ENCODE measurements around the gene SMIM29.
"Not testable (repeated sequence)": the region's sequence is repeated elsewhere in the genome, so short reads cannot be mapped to it uniquely, and the experiment has no call there.

The SMIM29 gene

DNA sequence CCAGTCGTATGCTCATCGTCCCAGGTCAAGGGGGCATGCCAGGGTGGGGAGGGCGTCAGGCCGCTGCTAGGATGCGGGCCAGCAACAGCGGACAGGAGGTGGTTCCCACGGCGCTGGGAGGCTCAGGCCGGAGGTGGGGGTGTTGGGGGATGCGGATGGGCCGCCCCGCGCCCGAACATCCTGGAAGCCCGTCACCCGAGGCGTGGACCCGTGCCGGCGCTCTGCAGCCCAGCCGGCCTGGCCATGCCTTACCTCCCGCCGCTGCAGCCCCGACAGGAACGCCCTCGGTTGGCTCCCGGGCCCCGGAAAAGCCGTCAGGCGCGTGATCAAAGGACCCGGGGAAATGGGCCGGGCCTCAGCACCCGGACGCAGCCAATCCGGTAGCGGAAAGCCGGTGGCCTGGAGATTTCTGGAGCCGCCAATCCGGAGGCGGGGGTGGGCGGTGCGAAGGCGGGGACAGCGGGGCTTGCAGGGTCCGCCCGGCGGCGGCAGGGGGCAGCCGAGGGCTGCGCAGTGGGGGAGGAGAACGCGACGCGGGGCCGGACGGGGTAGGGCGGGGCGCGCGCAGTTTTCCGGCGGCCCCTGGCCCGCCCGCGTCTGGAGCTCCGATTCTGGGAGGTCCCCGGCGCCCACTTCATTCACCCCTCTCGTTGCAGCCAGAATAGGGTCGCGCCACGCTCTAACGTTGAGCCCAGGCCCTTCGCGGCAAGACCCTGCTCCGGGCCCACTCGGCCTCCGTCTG is at the start of gene SMIM29:
Gene SMIM29, minus strand, starts transcription at position 280 of the 742 bp plus-strand sequence. CDS start 1,215 bp downstream, outside the sequence.
- peak; percentile 98 for DNase-seq

DNA sequence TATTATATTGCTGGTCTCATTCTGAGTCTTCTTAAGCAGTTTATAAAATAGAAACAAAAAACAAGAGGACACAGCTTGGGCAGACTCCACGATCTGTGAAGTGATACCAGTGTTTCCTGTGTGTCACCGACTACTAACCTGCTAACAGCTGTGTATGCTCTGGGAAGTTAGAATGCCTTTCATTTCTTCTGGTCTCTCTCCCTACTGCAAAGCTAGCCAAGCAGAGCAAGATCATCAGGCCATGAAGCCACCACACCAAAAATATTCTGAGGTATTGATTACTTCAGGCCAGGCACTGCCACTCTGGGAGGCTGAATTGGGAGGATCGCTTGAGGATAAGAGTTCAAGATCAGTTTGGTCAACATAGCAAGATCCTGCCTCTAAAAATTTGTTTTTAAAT is 46.9 kb upstream of the SMIM29 start:
- DNase-seq = no peak

DNA sequence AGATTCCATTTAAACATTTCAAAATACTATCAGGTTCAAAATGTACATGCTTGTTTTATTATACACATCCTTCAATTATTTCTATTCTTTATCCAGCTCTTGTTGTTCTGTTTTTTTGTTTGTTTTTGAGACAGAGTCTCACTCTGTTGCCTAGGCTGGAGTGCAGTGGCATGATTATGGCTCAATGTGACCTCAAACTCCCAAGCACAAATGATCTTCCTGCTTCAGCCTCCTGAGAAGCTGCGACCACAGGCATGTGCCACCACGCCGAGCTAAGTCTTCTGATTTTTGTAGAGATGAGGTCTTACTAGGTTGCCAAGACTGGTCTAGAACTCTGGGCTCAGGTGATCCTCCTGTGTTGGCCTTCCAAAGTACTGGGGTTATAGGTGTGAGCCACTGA is 44.1 kb upstream of the SMIM29 start:
- no peak for DNase-seq

DNA sequence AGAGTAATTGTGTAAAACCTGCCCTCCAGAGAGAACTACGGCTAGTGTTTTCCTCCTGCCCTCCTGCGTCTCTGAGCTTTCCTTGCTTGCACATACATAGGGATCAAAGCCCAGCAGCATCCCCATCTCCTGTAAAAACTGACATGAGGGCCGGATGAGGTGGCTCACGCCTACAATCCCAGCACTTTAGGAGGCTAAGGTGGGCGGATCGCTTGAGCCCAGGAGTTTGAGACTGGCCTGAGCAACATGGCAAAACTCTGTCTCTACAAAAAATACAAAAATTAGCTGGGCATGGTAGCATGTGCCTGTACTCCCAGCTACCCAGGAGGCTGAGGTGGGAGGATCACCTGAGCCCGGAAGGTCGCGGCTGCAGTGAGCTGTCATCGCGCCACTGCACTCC is 40.3 kb upstream of the SMIM29 start:
- DNase-seq = no peak

DNA sequence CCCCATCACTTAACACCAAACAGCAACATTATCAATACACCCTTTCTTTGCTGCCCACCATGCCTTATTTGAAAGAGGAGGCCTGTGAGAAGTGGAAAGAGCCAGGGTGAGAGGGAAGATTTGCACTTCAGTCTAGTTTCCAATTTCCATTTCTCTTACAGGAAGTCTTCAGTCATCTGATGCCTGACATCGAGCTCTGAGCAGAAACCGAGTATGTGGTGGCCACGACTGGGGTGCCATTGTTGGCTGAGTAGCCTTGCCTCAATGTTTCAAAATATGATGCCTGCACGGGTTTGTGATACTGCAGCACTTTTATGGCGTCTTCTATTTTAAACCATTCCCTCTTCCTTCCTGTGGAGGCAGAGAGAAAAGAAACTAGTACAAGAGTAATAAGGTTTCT is 39.8 kb upstream of the SMIM29 start:
- no peak for DNase-seq

DNA sequence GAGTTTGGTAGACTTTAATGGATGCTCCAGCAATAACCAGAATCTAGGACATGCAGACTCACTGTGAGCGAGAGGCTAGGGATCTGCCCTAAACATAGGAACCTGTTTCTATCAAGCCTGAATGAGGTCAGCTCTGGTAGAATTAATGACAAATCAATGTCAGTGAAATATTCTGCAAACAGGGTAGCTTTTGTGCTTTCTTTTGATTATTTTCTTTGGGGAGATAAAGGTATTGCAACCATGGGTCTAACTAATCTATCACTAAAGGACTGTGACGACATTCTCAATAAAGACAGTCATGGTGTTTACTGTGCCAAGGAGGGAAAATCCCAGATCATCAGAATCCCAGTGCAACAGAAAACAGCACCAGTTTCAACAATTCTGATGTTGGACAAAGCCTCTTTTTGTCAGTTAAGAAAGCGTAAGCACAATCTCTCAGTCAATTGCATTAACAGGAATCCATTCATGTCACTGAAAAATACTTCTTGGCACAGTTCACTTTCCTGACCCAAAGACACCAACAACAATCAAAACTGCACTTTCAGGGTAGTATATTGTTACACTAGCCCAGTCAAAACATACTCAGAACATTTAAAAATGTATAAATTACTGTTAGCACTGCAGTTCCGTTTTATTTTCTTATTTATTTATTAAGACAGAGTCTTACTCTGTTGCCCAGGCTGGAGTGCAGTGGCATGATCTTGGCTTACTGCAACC is 36.8 kb upstream of the SMIM29 start:
- no peak for DNase-seq

DNA sequence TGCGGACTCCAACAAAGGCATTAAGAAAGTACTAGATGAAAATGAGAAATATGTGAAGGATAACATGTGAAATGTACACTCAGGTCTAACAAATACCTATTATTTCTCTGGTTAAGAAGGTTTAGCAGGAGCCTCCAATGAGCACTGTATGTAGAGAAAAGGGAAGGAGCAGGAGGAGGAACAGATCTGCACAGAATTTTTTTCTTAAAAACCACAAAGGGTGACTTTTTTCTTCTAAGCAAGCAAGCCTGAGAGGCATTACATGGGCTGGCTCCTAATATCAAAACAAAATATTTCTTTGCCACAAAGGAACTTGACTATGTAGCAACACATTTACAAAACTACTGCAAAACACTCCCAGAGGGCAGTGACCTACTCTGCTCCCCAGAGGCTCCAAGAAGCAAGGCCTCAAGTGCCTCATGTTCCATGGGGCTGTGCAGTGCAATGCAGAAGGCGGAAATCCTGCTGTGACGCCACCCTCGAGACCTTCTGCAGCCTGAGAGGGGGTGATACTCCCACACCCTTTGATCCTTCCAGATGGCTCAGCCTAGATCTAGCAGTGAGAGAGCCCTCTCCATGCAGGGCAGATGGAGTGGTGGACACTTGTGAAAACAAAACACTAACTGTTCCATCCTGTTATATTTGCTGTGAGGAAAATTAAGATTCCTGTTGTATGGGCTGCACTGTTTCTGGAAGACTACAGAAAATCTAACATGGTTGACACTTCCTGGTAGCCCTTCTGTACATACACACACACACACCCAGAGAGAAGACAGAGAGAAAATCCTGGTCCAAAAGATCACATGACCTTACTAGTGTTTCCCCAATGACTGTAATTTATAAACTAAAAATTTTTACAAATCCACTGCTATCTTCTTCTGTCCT is 36.0 kb upstream of the SMIM29 start:
- peak; percentile 11 for DNase-seq

DNA sequence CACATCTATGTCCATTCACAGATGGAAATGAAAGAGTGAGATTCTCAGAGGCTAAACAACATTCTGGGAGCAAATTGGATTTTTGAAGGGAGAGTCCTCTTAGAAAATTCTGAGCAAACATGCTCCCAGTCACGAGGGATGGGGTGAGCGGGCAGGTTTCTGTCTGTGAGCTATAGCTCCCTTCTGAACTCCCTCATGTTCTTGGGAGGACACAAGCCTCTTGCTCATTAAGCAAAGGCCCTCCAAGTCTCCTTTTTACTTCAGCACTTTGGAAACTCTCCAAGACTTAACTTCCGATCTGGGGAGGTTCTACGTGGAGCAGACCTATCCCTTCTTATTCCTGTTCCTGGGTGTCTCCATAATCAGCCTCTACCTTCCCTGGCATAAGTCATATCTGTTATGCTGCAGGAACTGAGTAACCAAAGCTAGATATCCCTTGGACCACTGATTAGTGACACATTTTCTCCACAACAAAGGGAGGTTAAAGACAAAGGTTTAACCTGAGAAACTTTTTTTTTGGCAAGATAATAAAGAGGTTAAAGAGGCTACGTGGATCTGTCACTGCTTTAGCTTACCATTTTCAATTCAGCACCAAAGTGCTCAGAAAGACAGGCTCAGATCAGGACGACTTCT is 33.0 kb upstream of the SMIM29 start:
- DNase-seq = no peak

DNA sequence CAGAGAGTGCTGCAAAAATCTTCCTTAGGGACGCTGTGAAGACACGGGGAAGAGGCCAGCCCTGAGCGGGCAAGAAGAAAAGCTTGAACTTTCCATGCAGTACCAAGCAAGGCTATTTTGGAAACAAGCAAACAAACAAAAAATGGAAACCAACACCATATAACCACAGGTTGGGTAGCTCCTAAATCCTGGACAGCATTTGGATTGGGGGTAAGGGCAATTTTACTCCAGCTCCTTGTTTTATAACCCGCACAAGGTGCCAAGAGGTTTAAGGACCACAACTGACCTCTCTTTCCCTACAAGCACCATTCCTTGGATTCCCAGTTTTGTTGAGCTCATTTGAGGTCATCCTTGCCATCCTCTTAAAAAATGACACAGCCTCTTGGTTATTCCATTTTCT is 31.4 kb upstream of the SMIM29 start:
- DNase-seq = no peak

DNA sequence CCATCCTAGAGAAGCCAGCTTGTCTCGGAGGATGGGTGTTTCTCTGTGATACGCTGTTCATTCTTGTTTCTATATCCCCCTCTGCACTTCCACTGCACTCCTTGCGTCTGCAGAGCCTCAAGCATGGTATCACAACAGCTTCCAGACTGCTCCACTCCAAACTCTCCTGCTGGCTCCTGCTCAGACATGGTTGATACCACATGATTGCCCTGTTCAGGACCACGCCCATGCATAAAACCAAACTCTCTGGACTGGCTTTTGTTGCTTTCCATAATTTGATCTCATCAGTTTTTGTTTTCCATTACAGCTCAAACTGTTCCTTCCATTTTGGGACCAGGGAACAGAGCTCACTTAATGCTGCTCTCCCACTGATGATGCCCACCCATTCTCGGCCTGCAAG is 30.0 kb upstream of the SMIM29 start:
- no peak for DNase-seq

DNA sequence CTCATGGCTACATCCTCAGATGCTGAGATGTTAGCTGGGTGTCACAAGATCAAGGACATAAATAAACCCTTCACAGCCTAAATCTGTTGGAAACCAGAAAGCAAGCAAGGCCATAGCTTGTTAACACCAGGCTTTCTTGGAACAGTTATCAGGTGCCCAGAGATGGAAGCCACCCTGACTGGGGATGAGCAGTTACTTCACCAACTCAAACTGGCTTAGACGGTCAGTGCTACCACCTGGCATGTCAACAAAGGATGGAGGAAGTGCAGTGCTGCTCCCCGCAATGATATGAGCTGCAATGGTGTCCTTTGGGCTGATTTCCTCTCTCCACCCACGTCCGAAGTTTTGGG is 28.9 kb upstream of the SMIM29 start:
- no peak for DNase-seq

DNA sequence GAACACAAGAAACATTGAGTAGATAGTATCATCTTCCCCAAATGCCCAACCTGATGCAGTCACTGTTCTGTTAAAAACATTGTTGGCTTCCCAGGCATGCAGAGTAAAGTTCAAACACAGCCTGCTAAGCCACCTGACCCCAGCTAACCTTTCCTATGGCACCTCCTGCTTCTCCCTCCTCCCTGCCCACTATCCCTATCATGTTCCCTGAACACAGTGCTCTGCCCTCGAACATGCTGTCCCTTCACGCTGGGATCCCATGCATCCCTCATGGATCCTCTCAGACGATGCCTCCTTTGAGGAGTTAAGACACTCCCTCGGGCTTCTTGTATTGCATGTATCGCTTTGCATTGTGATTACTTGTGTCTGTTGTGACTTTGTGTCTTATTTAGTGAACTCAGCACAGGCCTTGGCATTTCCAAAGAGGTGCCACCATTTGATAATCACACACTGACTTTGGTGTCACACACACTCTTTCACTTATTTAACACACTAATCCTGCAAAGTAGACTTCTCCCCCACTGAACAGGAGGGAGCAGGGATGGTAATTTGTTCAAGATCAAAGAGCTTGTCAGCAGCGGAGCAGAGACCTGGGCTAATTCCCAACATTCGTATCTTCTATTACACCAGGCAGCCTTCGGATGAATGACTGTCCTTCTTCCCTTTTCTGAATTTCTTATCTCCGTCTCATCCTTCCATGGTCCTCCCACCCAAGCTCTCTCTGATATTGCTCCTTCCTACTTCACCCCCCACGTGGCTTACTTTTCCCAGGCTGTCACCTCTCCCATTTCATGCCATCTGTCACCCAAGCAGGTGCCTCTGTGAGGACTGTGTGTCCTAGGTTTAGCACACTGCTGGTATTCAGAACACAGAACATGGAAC is 28.3 kb upstream of the SMIM29 start:
- DNase-seq = peak; percentile 61

DNA sequence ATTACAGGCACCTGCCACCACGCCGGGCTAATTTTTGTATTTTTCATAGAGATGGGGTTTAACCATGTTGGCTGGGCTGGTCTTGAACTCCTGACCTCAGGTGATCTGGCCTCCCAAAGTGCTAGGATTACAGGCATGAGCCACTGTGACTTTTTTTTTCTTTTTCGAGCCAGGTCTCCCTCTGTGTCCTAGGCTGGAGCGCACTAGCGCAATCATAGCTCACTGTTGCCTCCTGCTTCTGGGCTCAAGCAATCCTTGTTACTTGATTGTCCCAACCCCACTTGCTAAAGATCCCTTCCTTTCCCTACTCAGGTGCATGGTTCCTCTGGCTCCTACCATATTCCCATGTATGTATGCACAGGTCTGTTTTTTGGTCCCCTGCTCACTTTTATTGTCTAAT is 27.4 kb upstream of the SMIM29 start:
- no peak for DNase-seq

DNA sequence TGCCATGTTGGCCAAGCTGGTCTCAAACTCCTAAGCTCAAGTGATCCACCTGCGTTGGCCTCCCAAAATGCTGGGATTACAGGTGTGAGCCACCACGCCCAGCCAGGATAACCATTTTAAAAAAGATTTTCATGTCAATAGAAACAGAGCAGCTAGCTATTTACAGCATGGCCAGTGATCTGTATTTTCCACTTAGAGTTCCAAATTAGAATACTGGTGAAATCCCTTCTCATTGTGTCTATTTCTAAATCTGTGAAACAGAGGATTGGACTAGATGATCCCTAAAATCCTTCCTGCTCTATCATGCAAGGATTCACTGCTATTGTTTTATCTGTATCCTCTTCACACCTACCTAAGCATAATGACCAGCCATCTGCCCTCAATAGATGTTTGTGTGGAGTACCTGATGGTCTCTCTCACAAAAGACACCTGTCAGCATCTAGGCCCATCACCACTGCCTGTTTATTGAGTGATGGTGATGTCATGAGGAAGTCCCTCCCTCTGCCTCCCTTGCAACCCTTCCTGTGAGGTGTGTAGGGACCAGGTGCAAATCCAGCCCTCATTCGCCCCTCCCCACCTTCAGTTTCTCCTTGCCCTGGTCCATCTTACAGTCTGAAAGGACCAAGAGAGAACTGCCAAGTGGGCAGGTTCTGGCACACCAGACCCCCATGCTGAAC is 26.5 kb upstream of the SMIM29 start:
- DNase-seq = no peak

DNA sequence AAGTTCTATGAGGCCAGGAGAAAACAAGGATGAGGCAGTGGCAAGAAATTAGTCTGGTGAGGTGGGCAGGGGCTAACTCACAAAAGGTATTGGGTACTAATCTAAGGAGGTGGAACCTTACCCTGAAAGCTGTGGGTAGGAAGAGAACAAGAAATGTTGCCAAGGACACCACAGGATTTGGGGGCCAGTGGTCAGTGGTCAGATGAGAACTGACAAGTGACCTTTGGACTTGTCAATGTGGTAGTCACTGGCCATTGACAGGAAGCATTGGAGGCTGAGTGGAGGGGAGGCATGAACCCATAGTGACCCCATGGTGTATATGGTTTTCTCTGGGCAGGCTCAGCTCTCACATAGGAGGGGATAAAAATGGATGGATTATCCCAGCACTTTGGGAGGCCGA is 25.3 kb upstream of the SMIM29 start:
- DNase-seq = no peak

DNA sequence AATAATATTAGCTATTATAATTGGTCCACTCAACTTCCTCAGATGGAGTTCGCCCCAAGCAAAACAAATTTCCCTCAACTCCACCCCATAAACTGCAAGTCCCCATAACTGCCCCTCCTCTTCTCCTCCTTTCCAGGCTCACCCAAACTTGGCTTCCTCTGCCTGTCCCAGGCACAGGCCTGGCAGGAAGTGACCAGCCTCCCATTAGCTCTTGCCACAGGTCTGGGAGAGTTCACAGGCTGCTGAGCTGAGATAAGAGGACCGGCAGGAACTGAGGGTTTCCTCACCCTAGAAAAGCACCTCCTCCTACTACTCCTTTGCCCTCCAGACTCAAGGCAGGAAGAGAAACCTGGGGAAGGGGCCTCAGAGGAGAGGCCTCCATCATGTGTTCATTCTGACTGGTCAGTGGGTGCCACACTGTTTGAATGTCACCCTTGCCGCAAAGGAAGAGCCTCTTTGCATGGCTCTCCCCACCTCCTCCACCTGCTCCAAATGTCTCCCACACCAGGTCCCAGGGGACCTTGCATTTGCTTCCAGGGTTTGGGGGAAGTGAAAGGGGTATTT is 24.5 kb upstream of the SMIM29 start:
- DNase-seq = no peak

DNA sequence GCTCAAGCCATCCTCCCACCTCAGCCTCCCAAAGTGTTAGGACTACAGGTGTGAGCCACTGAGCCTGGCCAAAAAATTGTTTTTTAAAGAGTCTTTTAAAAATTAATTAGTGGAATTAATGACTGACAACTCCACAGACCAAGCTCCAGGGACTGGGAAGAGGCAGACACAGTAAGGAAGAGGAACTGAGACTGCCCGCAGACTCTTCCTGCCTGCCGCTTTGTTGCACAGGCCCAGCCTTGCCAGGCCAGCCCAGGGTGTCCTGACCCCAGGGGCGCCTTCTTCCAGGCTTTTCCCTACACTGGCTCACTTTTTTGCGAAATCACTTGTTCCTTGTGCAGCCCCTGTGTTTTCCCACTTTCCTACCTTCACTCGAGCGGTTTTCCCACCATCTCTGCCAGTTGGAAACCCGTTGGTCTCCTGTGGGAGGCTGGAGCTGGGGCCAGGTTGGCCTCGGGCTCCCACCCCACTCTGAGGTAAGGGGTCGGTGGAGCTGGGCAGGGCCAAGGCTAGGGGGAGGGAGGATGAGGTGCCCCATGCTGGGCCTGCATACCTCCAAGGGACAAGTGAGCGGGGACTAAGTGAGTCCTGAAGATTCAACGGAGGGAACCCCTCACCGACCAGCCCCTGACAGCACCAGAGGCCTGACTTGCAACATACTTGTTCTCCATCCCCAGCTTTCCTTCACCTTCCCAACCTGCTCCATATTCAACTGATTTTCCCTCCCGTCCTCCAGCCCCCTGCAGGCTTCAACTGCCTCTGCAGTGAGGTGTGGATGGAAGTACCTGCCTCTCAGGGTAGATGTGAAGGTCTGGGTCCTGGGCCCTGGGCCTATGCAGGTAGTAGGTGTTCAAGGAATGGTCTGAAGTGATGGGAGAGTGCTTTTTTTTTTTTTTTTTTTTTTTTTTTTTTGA is 23.5 kb upstream of the SMIM29 start:
- no peak for DNase-seq

DNA sequence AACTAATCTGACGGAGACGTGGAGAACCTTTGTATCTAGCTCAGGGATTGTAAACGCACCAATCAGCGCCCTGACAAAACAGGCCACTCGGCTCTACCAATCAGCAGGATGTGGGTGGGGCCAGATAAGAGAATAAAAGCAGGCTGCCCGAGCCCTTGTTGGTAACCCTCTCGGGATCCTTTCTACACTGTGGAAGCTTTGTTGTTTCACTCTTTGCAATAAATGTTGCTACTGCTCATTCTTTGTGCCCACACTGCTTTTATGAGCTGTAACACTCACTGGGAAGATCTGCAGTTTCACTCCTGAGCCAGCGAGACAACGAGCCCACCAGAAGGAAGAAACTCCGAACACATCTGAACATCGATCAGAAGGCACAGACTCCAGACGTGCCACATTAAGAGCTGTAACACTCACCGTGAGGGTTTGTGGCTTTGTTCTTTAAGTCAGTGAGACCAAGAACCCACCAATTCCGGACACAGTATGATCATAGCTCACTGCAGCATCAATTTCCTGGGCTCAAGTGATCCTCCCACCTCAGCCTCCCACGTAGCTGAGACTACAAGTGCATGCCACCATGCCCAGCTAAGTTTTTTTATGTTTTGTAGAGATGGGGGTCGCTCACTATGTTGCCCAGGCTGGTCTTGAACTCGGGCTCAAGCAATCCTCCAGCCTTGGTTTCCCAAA is 21.0 kb upstream of the SMIM29 start:
- DNase-seq = not testable (repeated sequence)

DNA sequence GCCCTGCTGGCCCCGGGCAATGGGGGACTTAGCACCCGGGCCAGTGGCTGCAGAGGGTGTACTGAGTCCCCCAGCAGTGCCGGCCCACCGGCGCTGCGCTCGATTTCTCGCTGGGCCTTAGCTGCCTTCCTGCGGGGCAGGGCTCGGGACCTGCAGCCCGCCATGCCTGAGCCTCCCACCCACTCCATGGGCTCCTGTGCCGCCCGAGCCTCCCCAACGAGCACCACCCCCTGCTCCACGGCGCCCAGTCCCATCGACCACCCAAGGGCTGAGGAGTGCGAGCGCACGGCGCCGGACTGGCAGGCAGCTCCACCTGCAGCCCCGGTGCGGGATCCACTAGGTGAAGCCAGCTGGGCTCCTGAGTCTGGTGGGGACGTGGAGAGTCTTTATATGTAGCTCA is 20.3 kb upstream of the SMIM29 start:
- DNase-seq = not testable (repeated sequence)
